ENCODE results near the gene ZCCHC14.
A peak's percentile ranks its signal among the peaks of the same experiment; 100 is the strongest.

The ZCCHC14 gene

DNA sequence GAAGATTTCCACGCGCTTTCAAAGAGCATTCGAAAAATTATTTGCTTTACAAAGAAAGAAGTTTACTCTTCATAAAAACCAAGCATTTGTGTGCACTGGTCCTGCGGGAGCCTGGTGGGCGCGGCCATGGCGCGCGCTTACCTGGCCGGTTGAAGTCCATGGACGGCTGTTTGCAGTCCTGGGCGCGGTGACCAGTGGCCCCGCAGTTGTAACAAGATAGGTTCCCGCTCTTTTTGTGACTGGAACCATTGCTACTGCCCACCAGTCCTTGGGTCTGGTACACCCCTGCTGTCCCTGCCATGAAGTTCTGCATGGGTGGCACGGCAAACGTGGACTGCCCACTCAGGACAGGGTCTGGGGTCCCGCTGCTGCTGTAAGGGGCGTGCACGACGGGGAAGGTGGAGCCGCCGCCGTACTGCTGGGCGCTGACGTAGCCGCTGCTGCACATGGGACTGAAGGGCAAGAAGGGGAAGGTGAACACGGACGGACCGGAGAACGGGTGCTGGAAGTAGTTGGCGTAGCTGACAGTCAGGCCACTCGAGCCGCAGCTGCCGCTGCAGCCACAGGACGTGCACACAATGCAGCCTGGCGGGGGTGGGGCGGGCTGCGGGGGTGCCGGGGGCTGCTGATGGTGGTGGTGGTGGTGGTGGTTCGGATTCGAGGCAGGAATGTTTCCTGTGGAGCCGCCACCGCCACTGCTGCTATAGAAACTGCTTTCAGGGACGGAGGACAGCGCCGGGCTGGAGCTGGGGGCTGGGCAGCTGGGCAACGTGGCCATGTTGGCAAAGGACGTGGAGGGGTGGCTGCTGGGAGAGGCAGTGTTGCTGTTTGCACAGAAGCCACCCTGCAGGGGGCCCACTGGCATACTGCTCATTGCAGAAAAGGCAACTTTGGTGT lies 81.2 kb downstream of the ZCCHC14 start:
- H3K4me3 ChIP-seq (ENCODE audit: control insufficient read depth, low read depth, low read length) = no peak overlapping the region
- TF ChIP-seq CTCF (conservative IDR thresholded peaks at IDR 0.05; ENCODE audit: control insufficient read depth, insufficient read depth, low read depth, low read length) = no peak
- no peak for DNase-seq (ENCODE audit: low read depth)

DNA sequence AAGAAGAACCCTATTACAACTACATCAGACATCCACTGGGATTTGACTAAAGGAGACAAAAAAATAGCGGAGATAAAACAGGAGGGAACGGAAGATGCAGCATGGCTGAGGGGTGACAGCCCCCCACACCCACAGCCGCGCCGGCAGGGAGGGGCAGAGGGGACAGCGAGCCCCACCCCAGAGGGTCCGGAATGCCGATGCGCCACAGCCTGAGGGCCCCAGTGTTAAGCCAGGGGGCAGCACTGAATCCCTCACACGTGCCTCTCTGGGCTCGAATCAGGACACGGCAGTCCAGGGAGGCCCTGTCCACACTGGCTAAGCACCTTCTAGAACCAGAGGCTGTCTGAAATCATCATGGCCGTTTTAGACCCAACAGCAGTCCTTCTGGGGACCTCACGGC lies 81.9 kb downstream of the ZCCHC14 start:
- H3K4me3 ChIP-seq (ENCODE audit: control insufficient read depth, low read depth, low read length) = no peak overlapping the region
- no peak for DNase-seq (ENCODE audit: low read depth)
- no peak for TF ChIP-seq CTCF (conservative IDR thresholded peaks at IDR 0.05; ENCODE audit: control insufficient read depth, insufficient read depth, low read depth, low read length)

- TF ChIP-seq CTCF (conservative IDR thresholded peaks at IDR 0.05; ENCODE audit: control insufficient read depth, insufficient read depth, low read depth, low read length) = no peak
- DNase-seq (ENCODE audit: low read depth) = no peak
- H3K4me3 ChIP-seq (ENCODE audit: control insufficient read depth, low read depth, low read length) = no peak overlapping the region
These were observed 82.3 kb downstream of the ZCCHC14 start for GRCh38 chr16:87410530-87410929.

GRCh38 chr16:87409781-87410180 lies 83.0 kb downstream of the ZCCHC14 start:
- no peak for DNase-seq (ENCODE audit: low read depth)
- H3K4me3 ChIP-seq (ENCODE audit: control insufficient read depth, low read depth, low read length) = no peak overlapping the region
- no peak for TF ChIP-seq CTCF (conservative IDR thresholded peaks at IDR 0.05; ENCODE audit: control insufficient read depth, insufficient read depth, low read depth, low read length)

GRCh38 chr16:87409153-87409552 lies 83.7 kb downstream of the ZCCHC14 start:
- no peak overlapping the region for H3K4me3 ChIP-seq (ENCODE audit: control insufficient read depth, low read depth, low read length)
- no peak for DNase-seq (ENCODE audit: low read depth)
- no peak for TF ChIP-seq CTCF (conservative IDR thresholded peaks at IDR 0.05; ENCODE audit: control insufficient read depth, insufficient read depth, low read depth, low read length)

- peak; percentile 35 for DNase-seq (ENCODE audit: low read depth)
These were observed 85.2 kb downstream of the ZCCHC14 start for GRCh38 chr16:87407511-87408112.

More at GRCh38 chr16:87407511-87408112, 85.2 kb downstream of the ZCCHC14 start:
- no peak overlapping the region for H3K4me3 ChIP-seq (ENCODE audit: control insufficient read depth, low read depth, low read length)
- no peak for TF ChIP-seq CTCF (conservative IDR thresholded peaks at IDR 0.05; ENCODE audit: control insufficient read depth, insufficient read depth, low read depth, low read length)

Measured in fibroblast of mammary gland (primary cell).